HepG2 (cell line): ENCODE measurements around the gene RBM25. TPM values are rescaled to one million over a fixed set of nuclear protein-coding genes. Genes with fewer than 3 reads are reported as not detected.

Experiments
- ATAC-seq: fragments of 200-7000 bp; cut with Tn5 transposase; 3 replicates; pipeline ENCODE4 v1.9.1; 2020; ENCODE audit warnings: mild to moderate bottlenecking, moderate library complexity
- BruUV-seq: library from RNA; stranded (reverse); fragments of 400-500 nt; replicated peaks from 2 replicates; lab custom pipeline; 2021; lab: Mats Ljungman, UMichigan
- CTCF ChIA-PET: fragments of 300-600 bp; formaldehyde crosslinking; extraction: SDS; loops from one replicate; lab custom pipeline; 2021; ENCODE audit warnings: low total read pairs, inconsistent platforms, low intra/inter-chr PET ratio; lab: Yijun Ruan, JAX
- POLR2A ChIA-PET: fragments of 350-600 bp; sonication (Branson Sonifier 250); formaldehyde crosslinking; loops from one replicate; lab custom pipeline; 2020; ENCODE audit warnings: antibody characterized with exemption, inconsistent platforms; lab: Yijun Ruan, JAX
- DNase-seq: peaks from one replicate; pipeline ENCODE4 v3.0.0-alpha.2; 2015; ENCODE audit warnings: low spot score
- FAIRE-seq: peaks from 3 replicates; lab custom pipeline; 2011; peaks lifted over from hg19 to GRCh38; lab: Jason Lieb, UNC
- H2AFZ ChIP-seq: one replicate; pipeline ENCODE4 v1.6.1; 2011; ENCODE audit warnings: low read length, inconsistent platforms
- H3K27ac ChIP-seq: fragments of 300-600 bp; 3 replicates; pipeline ENCODE4 v1.8.0; 2011; ENCODE audit warnings: mixed run types, mild to moderate bottlenecking, mixed read lengths, low read length, inconsistent platforms; ENCODE audit not compliant: insufficient read depth; ENCODE audit errors: extremely low read length
- H3K27me3 ChIP-seq, 2 experiments: fragments of 200-600 bp in 1 of 2; 2 replicates in 1 of 2; 3 replicates in 1 of 2; pipeline versions ENCODE4 v1.6.0 to v1.8.0; 2011; ENCODE audit warnings: low read length in 2 of 2, mild to moderate bottlenecking in 2 of 2, moderate library complexity in 2 of 2, inconsistent platforms in 1 of 2; ENCODE audit not compliant: insufficient read depth in 2 of 2, control insufficient read depth in 1 of 2
- H3K36me3 ChIP-seq, 2 experiments: fragments of 200-600 bp in 1 of 2; replicated peaks in 1 of 2; 2 replicates in 1 of 2; 3 replicates in 1 of 2; pipeline versions ENCODE4 v1.5.1 to v1.8.0; 2011; ENCODE audit warnings: low read length in 2 of 2, inconsistent platforms in 1 of 2; ENCODE audit not compliant: insufficient read depth in 2 of 2, control insufficient read depth in 1 of 2
- H3K4me1 ChIP-seq: 2 replicates; pipeline ENCODE4 v1.5.1; 2012; ENCODE audit warnings: low read length, inconsistent platforms; ENCODE audit not compliant: insufficient read depth
- H3K4me2 ChIP-seq: 2 replicates; pipeline ENCODE4 v1.6.0; 2011; ENCODE audit warnings: low read depth, low read length, inconsistent platforms
- H3K4me3 ChIP-seq, 3 experiments: fragments of 200-600 bp in 1 of 3; sonication (generic), shearing (Covaris generic) in 1 of 3; replicated peaks in 1 of 3; 2 replicates each; pipeline ENCODE4 v1.5.1; 2011 to 2016; ENCODE audit warnings: low read length in 3 of 3, inconsistent platforms in 2 of 3, low read depth in 2 of 3, mild to moderate bottlenecking in 2 of 3, control low read depth in 1 of 3, mixed read lengths in 1 of 3; ENCODE audit not compliant: insufficient read depth in 1 of 3
- H3K79me2 ChIP-seq: one replicate; pipeline ENCODE4 v1.6.1; 2011; ENCODE audit warnings: low read length, inconsistent platforms; ENCODE audit not compliant: insufficient read depth
- H3K9ac ChIP-seq: 2 replicates; pipeline ENCODE4 v1.6.0; 2011; ENCODE audit warnings: mild to moderate bottlenecking, low read depth, low read length, inconsistent platforms; ENCODE audit not compliant: insufficient read depth
- H3K9me3 ChIP-seq: 2 replicates; pipeline ENCODE4 v1.5.1; 2012; ENCODE audit warnings: mild to moderate bottlenecking, low read length
- H4K20me1 ChIP-seq: 2 replicates; pipeline ENCODE4 v1.6.0; 2011; ENCODE audit warnings: inconsistent platforms, mild to moderate bottlenecking, low read length, moderate library complexity; ENCODE audit not compliant: insufficient read depth
- CEBPB ChIP-seq: IDR thresholded peaks from 2 replicates; pipeline ENCODE4 v1.6.1; 2011; ENCODE audit warnings: low read depth, low read length, improper control_type of control experiment, borderline replicate concordance
- HDAC6 ChIP-seq: fragments of 200-600 bp; sonication (generic); IDR thresholded peaks from 2 replicates; pipeline ENCODE4 v1.7.0; 2017; ENCODE audit warnings: mild to moderate bottlenecking, antibody characterized with exemption, low read length, low read depth
- MED8 ChIP-seq: sonication (generic); formaldehyde crosslinking; IDR thresholded peaks from 2 replicates; pipeline ENCODE4 v1.8.1; 2023; ENCODE audit warnings: mild to moderate bottlenecking, missing genetic modification reagents; ENCODE audit not compliant: insufficient replicate concordance
- ONECUT2 ChIP-seq: sonication (generic); formaldehyde crosslinking; IDR thresholded peaks from 2 replicates; pipeline ENCODE4 v1.4.0; 2020; ENCODE audit warnings: missing genetic modification reagents
- RAD21 ChIP-seq: fragments of 450-650 bp; formaldehyde crosslinking; IDR thresholded peaks from 2 replicates; pipeline ENCODE4 v1.5.0; 2020; ENCODE audit warnings: mild to moderate bottlenecking
- SMARCE1 ChIP-seq: fragments of 450-650 bp; IDR thresholded peaks from 2 replicates; pipeline ENCODE4 v1.6.1; 2017; ENCODE audit warnings: borderline replicate concordance
- SP1 ChIP-seq, 2 experiments: fragments of 450-650 bp in 1 of 2; sonication (generic) in 1 of 2; formaldehyde crosslinking in 1 of 2; IDR thresholded peaks; 2 replicates each; pipeline versions ENCODE4 v1.4.0 to v1.6.1; 2016 to 2020; ENCODE audit warnings: missing genetic modification reagents in 1 of 2
- SPEN ChIP-seq: sonication (generic); formaldehyde crosslinking; IDR thresholded peaks from 2 replicates; pipeline ENCODE4 v1.5.1; 2020; ENCODE audit warnings: low read depth, mild to moderate bottlenecking, missing genetic modification reagents
- TBX3 ChIP-seq: fragments of 450-650 bp; IDR thresholded peaks from 2 replicates; pipeline ENCODE4 v1.6.1; 2017; ENCODE audit warnings: antibody characterized with exemption, mild to moderate bottlenecking, inconsistent platforms, borderline replicate concordance
- ZBTB1 ChIP-seq: sonication (generic); formaldehyde crosslinking; IDR thresholded peaks from 2 replicates; pipeline ENCODE4 v1.4.0; 2020; ENCODE audit warnings: missing genetic modification reagents, borderline replicate concordance
- ZNF350 ChIP-seq: sonication (generic); formaldehyde crosslinking; IDR thresholded peaks from 2 replicates; pipeline ENCODE4 v1.4.0; 2020; ENCODE audit warnings: mild to moderate bottlenecking, low read depth, missing genetic modification reagents, borderline replicate concordance
- ZNF547 ChIP-seq: sonication (generic); formaldehyde crosslinking; IDR thresholded peaks from 2 replicates; pipeline ENCODE4 v1.5.1; 2020; ENCODE audit warnings: mild to moderate bottlenecking, missing genetic modification reagents
- ZNF557 ChIP-seq: sonication (generic); formaldehyde crosslinking; IDR thresholded peaks from 2 replicates; pipeline ENCODE4 v1.4.0; 2020; ENCODE audit warnings: missing genetic modification reagents
- WGBS: methylation state at CpG from one replicate; pipeline ENCODE4 v1.1.6; 2017; ENCODE audit warnings: low lambda C conversion rate; 5-methylcytosine and 5-hydroxymethylcytosine counted together
- in situ Hi-C: cut with HindIII; loops from 2 replicates; pipeline ENCODE4 v1.10.0; 2017; ENCODE audit warnings: low pct_unique_long_range_greater_than_20kb; ENCODE audit not compliant: extremely low pct_ligation_motif_present
- intact Hi-C: fragments of 100-400 bp; cut with micrococcal nuclease; formaldehyde crosslinking; loops from one replicate; pipeline ENCODE4 v1.10.0; 2022; ENCODE audit not compliant: unreplicated experiment
- polyA plus RNA-seq, 8 experiments: library from polyadenylated mRNA; depleted of rRNA in 3 of 8; stranded (reverse) in 7 of 8; unstranded in 1 of 8; fragments of >200 nt; fragmentation: Illumina TruSeq in 4 of 8; extraction: Trizol in 4 of 8; gene quantifications; 2 replicates each; pipeline versions ENCODE4 v1.2.1 to v1.2.3, GENCODE V29; 2011 to 2016; ENCODE audit warnings: low read depth in 4 of 8, missing spikeins in 1 of 8, mixed read lengths in 1 of 8; ENCODE audit not compliant: insufficient read depth in 1 of 8
- total RNA-seq, 5 experiments: library from RNA; depleted of rRNA; stranded (reverse); fragments of >200 nt; fragmentation: Illumina TruSeq; extraction: Trizol; gene quantifications; 2 replicates each; pipeline ENCODE4 v1.2.3, GENCODE V29; 2016; ENCODE audit warnings: low read depth in 1 of 5
- TF ChIP-seq, protein P1 (sequence below): IDR thresholded peaks from 2 replicates; pipeline ENCODE4 v1.6.1; 2016; ENCODE audit warnings: low read depth, control low read depth
- TF ChIP-seq, protein P2 (sequence below): IDR thresholded peaks from 2 replicates; pipeline ENCODE4 v1.6.1; 2016; ENCODE audit warnings: control low read depth
- TF ChIP-seq, protein P3 (sequence below): sonication (generic); formaldehyde crosslinking; IDR thresholded peaks from 2 replicates; pipeline ENCODE4 v1.4.0; 2020; ENCODE audit warnings: missing genetic modification reagents
- TF ChIP-seq, protein P4 (sequence below): sonication (generic); formaldehyde crosslinking; IDR thresholded peaks from 2 replicates; pipeline ENCODE4 v1.4.0; 2020; ENCODE audit warnings: missing genetic modification reagents

RBM25 gene
- total and polyA plus RNA-seq, 2 of the 13 experiments (the other 11 are each of a cell fraction or from before 2014, with no cell fraction given), result 34.1 to 65.9 TPM

DNA sequence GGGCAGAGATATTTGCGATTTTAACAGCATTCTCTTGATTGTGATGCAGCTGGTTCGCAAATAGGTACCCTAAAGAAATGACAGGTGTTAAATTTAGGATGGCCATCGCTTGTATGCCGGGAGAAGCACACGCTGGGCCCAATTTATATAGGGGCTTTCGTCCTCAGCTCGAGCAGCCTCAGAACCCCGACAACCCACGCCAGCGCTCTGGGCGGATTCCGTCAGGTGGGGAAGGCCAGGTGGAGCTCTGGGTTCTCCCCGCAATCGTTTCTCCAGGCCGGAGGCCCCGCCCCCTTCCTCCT, 77.7 kb downstream of the RBM25 start (continued):
- TF ChIP-seq, protein P1, sequence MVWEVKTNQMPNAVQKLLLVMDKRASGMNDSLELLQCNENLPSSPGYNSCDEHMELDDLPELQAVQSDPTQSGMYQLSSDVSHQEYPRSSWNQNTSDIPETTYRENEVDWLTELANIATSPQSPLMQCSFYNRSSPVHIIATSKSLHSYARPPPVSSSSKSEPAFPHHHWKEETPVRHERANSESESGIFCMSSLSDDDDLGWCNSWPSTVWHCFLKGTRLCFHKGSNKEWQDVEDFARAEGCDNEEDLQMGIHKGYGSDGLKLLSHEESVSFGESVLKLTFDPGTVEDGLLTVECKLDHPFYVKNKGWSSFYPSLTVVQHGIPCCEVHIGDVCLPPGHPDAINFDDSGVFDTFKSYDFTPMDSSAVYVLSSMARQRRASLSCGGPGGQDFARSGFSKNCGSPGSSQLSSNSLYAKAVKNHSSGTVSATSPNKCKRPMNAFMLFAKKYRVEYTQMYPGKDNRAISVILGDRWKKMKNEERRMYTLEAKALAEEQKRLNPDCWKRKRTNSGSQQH (CRISPR knock-in tag), result peak; percentile 25; the same call in 1 of the 2 replicates
- TF ChIP-seq ZNF547 (CRISPR knock-in tag) (0 out of 2 replicates have a peak, but pooled peaks have one; percentile 35), MED8 (CRISPR knock-in tag) (no peak)
- TF ChIP-seq, protein P2, sequence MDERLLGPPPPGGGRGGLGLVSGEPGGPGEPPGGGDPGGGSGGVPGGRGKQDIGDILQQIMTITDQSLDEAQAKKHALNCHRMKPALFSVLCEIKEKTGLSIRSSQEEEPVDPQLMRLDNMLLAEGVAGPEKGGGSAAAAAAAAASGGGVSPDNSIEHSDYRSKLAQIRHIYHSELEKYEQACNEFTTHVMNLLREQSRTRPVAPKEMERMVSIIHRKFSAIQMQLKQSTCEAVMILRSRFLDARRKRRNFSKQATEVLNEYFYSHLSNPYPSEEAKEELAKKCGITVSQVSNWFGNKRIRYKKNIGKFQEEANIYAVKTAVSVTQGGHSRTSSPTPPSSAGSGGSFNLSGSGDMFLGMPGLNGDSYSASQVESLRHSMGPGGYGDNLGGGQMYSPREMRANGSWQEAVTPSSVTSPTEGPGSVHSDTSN, result 0 out of 2 replicates have a peak, but pooled peaks have one; percentile 17

DNA sequence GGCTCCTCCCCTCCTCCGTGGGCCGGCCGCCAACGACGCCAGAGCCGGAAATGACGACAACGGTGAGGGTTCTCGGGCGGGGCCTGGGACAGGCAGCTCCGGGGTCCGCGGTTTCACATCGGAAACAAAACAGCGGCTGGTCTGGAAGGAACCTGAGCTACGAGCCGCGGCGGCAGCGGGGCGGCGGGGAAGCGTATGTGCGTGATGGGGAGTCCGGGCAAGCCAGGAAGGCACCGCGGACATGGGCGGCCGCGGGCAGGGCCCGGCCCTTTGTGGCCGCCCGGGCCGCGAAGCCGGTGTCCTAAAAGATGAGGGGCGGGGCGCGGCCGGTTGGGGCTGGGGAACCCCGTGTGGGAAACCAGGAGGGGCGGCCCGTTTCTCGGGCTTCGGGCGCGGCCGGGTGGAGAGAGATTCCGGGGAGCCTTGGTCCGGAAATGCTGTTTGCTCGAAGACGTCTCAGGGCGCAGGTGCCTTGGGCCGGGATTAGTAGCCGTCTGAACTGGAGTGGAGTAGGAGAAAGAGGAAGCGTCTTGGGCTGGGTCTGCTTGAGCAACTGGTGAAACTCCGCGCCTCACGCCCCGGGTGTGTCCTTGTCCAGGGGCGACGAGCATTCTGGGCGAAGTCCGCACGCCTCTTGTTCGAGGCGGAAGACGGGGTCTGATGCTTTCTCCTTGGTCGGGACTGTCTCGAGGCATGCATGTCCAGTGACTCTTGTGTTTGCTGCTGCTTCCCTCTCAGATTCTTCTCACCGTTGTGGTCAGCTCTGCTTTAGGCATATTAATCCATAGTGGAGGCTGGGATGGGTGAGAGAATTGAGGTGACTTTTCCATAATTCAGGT, 78.3 kb downstream of the RBM25 start, which contains the start of gene PSEN1:
Gene PSEN1 (plus strand): TSS at position 121 of the 839 bp plus-strand sequence. CDS start 11,513 bp downstream, outside the sequence.
- ATAC-seq, result peak; percentile 91
- 1% methylated on average over 14 of the region's 71 CpGs for whole genome bisulfite sequencing
- Histone ChIP-seq H3K27me3 (no peaks in the 10 kb centered on the region; a peak in 1 of 5 replicates), H3K9me3 (no peaks in the 10 kb centered on the region), H3K9ac (peak within 1 kb of the TSS; percentile 74), H3K36me3 (no peaks in the 10 kb centered on the region), H4K20me1 (no peaks in the 10 kb centered on the region), H3K27ac (peak within 1 kb of the TSS; percentile 73), H3K4me1 (peaks cover 16% of the 10 kb centered on the region), H3K79me2 (peaks cover 28% of the 10 kb centered on the region), H2AFZ (peak within 1 kb of the TSS; percentile 95), H3K4me3 (peak within 1 kb of the TSS; percentile 87 to 92 (median 87)), H3K4me2 (peak within 1 kb of the TSS; percentile 93)
- POLR2A ChIA-PET, result interaction anchor here (0.7 to 3.2 kb wide), 6 partner anchors 13 to 354 kb away, joined by 3 to 21 read pairs (median 4); partner anchors contain the start of genes RBM25 and RIOX1
- CTCF ChIA-PET, result no interaction called here
- no peak for FAIRE-seq
- intact Hi-C loops, result loop anchor here (5.0 kb wide), 1 partner anchor 79 kb away; the partner anchor contains the start of gene RBM25
- peak; percentile 84 for DNase-seq
- in situ Hi-C loops, result no loop called here
- BruUV-seq, result no TSS peak
- TF ChIP-seq CEBPB, result no peak
- TF ChIP-seq, protein P3, sequence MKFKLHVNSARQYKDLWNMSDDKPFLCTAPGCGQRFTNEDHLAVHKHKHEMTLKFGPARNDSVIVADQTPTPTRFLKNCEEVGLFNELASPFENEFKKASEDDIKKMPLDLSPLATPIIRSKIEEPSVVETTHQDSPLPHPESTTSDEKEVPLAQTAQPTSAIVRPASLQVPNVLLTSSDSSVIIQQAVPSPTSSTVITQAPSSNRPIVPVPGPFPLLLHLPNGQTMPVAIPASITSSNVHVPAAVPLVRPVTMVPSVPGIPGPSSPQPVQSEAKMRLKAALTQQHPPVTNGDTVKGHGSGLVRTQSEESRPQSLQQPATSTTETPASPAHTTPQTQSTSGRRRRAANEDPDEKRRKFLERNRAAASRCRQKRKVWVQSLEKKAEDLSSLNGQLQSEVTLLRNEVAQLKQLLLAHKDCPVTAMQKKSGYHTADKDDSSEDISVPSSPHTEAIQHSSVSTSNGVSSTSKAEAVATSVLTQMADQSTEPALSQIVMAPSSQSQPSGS (CRISPR knock-in tag), result no peak; the same call in 1 of the 2 replicates
- peak; percentile 35; the same call in 1 of the 2 replicates for TF ChIP-seq SPEN
- TF ChIP-seq SMARCE1, result no peak
- TF ChIP-seq, protein P4, sequence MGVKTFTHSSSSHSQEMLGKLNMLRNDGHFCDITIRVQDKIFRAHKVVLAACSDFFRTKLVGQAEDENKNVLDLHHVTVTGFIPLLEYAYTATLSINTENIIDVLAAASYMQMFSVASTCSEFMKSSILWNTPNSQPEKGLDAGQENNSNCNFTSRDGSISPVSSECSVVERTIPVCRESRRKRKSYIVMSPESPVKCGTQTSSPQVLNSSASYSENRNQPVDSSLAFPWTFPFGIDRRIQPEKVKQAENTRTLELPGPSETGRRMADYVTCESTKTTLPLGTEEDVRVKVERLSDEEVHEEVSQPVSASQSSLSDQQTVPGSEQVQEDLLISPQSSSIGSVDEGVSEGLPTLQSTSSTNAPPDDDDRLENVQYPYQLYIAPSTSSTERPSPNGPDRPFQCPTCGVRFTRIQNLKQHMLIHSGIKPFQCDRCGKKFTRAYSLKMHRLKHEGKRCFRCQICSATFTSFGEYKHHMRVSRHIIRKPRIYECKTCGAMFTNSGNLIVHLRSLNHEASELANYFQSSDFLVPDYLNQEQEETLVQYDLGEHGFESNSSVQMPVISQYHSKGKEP (CRISPR knock-in tag), result no peak
- TF ChIP-seq SP1 (IDR thresholded peaks at IDR 0.05), result no peak
- TF ChIP-seq SP1 (CRISPR knock-in tag; IDR thresholded peaks at IDR 0.05), result peak; percentile 79
- no peak for TF ChIP-seq ZBTB1 (CRISPR knock-in tag)
- 0 out of 2 replicates have a peak, but pooled peaks have one; percentile 55 for TF ChIP-seq ZNF350 (CRISPR knock-in tag)
- TF ChIP-seq TBX3, result no peak
- TF ChIP-seq ZNF557 (CRISPR knock-in tag), result no peak
- TF ChIP-seq RAD21 (CRISPR knock-in tag), result no peak
- no peak for TF ChIP-seq ONECUT2
- no peak for TF ChIP-seq HDAC6
